GOT3 (cell line): ENCODE results near the gene CLIC5.

Experiments
- DNase-seq: peaks from one replicate; lab custom pipeline; 2025; ENCODE audit warnings: mixed read lengths; lab: John Stamatoyannopoulos, UW

Gene CLIC5

DNA sequence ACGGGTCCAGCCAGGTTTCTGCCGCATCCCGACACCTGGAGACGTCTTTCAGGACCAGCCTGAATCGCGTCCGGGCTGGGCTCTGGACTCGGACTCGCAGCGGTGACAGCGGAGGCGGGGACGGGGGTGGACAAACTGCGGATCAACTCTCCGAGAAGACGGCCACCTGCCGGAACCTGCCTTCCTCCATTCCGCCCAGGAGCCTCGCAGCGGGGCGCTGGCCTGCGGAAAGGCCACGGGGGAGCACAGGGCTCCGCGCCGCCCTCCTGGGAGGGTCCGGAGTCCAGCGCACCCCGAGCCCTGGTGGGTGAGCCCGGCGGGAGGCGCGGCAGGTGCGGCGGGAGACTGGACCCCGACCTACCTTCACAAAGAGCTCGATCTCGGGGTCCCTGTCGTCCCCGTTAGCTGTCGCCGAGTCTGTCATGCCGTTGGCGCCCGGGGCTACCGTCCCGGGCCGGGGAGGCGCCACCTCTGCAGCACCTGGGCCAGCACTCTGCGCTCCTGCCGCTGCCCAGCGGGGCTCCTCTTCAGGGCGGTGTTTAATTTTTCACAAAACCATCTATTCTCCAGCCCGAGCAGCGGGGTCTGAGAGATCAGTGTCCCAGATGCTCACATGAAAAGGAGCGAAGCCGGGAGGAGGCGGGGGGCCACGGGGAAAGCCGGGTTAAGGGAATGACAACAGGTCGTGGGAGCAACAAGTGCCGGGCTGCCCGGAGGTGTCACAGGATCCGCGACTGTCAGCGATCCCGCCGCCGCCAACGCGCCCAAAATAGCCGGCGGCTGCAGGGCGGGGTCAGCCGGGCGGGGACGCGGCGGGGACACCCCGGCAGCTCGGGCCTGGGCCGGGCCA is at the start of gene CLIC5:
Gene CLIC5 (minus strand): TSS at position 742 of the 850 bp plus-strand sequence. CDS start 318 bp downstream, at position 424.
- DNase-seq, result no peak

DNA sequence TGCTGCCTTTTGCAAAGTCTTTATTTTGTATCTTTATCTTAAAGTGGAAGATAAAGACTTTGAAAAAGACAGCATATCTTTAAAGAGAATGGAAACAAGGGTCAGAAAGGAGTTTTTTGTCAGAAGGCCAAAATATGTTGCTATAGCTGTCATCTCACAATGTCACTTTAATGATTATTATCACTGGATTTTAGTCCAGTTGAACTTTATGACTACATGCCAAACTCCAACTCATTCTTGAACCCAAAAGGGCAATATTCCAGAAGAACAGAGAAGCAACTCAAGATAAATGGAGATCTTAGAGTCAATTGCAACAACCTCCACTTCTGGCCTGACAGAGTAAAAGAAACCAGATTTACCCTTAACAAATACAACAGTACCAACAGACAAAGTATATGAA is 47.3 kb upstream of the CLIC5 start:
- no peak for DNase-seq

DNA sequence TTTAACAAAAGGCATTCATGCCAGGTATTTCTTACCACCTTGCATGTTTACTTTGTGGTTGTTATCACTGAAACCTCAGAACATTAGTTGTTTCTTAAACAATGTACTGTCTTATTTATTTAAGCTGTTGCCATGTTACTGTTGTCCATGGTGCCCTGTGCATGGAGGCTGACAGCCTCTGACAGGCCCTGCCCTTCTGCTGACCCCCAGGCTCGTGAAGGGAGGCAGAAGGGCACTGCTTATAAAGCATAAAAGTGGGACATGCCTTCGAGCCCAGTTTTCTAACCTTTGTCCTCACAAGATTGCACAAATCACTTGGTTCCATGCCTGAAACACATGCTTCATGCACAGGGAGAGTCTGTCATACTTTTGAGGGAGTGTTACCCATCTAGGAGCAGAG is 46.7 kb upstream of the CLIC5 start:
- no peak for DNase-seq

DNA sequence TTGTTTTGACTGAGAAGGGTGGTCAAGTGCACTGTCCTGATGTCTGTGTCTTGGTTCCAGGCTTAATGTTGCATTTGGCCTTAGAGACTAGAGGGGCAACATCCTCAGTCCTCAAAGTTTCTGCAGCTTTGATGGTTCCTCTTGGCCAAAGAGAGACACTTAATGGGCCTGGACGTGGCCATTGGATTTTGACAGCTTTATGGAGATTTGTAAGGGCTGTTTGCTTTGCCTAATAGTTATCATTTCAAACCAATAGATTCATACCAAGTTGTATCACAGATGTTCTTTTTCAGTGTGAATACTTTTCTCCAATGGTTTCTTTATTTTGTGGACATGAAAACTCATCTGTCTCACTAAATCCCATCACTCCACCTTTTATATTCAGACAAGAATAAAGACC is 45.8 kb upstream of the CLIC5 start:
- no peak for DNase-seq

DNA sequence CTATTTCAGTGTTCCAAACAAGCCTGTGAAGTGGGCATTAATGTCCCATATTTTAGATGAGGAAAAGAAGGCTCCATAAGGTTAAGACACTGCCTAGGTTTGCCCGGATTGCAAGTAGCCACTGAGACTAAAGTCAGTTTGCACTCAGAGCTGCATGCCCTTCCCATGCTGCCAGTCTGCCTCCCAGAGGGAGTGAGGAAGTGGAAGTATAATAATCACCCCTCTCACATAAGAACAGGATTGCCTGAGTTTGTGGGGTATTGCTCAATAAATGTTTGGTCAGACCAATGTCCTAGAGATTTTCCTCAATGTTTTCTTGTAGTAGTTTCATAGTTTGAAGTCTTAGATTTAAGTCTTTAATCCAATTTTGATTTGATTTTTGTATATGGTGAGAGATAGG is 43.9 kb upstream of the CLIC5 start:
- DNase-seq, result no peak

DNA sequence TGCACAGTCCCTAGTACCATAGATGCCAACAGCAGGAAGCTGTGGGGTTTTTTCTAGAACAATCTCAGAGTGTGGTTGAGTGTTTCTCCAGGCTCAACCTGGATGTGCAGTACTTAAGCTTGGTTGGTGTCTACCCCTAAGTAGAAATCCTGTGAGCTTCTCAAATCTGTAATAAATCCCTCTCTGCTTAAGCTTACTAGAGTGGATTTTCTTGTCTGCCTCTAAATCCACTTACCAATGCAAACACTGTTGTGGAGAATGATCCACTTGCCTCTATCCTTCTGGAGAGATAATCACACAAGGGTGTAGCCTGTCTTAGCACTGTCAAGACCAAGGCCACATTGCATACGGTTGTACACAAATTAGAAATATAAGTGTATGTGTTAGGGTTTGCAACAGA is 43.3 kb upstream of the CLIC5 start:
- DNase-seq, result no peak

DNA sequence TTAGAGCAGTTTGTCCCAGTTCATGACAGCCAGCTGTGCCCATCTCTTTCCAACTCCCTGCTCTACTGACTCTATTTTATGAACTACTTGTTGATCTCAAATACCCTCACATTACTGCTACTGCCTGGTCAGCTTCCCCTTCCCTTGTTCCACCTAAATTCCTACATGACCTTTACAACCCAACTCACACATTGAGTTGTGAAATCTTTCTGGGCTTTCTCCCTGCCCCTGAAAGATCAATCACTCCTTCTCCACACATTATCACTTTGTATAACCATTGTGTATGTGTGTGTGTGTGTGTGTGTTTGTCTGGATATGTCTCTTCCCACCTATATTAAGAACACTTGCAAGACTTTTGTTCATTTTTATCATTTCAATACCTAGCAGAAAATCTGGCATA is 42.1 kb upstream of the CLIC5 start:
- no peak for DNase-seq

DNA sequence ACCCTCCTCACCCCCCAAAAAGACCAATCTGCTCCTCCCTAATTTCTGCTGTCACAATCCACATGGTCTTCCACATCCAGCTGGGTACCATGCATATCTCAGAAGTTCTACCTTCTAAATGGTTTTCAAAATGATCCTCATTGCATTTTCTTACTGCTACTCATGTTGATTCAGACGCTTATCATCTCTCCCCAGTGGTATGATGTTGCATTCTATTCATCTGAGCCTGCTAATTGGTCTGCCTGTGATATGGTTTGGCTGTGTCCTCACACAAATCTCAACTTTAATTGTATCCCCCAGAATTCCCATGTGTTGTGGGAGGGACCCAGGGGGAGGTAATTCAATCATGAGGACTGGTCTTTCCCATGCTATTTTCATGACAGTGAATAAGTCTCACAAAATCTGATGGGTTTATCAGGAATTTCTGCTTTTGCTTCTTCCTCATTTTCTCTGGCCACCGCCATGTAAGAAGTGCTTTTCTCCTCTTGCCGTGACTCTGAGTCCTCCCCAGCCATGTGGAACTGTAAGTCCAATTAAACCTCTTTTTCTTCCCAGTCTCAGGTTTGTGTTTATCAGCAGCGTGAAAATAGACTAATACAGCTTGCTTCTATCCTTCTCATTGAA is 41.4 kb upstream of the CLIC5 start:
- DNase-seq, result no peak

DNA sequence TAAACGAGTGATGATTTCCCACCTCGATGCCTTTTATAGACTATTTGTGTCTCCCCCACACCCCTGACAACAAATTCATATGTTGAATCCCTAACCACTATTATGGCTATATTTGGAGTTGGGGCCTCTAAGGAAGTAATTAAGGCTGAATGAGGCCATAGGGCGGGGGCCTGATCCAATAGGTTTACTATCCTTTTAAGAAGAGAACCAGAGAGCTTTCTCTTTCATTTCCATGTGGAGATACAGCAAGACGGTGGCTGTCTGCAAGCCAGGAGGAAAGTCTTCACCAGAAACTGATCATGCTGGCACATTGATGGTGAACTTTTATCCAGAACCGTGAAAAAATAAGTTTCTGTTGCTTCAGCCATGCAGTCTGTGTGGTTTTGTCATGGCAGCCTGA is 38.9 kb upstream of the CLIC5 start:
- no peak for DNase-seq

DNA sequence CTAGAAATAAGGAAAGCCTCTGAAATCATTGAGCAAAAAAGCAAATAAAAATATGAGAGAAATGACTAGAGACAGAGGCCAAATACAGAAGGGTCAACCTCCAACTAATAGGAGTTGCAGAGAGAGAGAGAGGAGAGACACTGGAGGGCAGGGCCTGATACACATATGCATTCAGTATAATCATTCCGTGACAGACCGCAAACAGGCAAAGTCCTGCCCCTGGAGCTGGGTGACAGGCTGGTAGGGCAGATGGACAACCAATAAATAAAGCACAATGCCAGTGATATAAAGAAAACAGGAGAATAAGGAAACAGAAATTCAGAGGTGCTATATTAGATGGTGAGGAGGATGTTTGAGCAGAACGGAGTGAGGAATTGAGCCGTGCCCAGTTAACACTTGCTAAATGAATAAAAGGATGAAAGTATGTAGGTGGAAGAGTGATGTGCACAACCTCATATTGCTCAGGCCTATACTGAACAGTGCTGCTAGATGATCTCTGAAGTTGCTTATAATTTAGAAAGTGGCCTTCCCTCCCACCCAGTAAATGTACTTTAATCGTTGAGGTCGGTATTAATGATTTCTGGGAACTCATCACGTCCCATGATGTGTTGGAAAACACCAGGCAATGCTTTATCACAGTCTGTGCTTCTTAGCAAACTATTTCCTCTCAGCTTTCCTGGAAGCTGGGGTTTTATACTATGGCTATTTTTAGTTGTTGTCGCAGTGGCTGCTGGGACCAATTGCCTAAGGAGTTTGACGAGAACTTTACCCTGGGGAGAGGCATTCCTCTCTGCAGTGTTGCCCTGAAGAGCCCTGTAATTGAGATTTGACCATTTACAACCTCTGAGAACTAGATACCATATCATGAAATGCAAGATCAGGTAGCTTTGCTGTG is 37.6 kb upstream of the CLIC5 start:
- no peak for DNase-seq

DNA sequence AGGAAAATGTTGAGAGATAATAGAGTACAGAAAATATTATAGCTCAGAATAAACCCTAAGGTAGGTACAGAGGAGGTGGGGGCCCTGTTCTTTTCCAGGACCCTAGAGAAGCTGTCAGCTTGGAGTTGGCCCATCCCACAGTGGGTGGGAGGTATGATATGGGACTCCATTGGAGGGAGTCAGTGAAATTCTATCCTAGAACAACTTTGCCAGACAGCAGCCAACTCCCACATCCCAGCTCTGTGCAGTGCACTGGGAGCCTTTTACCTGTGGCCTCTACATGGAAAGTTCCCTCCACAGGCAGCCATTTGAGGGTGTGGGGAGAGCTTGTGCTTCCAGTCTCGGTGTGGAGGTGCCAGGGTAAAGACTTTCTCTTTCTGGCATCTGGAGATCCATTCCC is 36.8 kb upstream of the CLIC5 start:
- no peak for DNase-seq

DNA sequence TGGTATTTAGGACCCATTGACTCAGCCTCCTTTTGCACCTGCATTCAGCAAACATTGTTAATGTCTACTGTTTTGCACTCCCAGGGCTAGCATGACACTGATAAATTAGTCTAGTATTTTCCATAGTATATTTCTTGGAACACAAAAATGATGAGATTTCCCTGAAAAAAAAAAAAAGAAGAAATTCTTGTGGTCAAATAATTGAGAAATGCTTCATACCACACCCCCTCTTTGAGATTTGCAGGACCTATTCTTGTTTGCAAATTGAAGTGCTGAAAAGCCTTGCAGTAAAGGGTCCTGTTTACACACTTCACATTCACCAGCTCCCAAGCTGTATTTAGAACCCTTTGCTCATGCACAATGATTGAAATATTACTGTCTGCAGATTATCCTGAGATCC is 36.3 kb upstream of the CLIC5 start:
- no peak for DNase-seq

DNA sequence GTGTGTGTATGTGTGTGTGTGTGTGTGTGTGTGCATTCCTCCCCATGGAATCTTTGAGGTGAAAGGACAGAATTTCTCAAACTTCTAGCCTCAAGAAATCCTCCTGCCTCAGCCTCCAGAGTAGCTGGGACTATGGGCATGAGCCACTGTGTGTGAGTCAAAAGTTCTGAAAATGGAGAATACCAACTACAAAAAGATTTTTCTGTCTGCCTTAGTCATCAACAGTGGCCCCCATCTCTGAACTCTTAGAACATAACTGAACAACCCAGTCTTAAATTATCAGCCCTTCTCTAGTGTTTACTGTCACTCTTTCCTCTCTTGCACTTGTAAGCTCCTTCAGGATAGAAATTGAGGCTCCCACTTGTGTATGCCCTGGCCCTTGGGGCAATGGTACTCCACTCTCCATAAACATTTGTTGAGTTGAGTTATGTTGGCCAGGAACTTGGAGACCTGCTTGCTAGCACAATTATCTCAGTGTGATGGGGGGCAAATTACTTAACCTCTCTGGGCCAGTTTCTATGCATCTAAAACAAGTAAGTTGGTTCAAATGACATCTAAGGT is 35.3 kb upstream of the CLIC5 start:
- DNase-seq, result no peak

DNA sequence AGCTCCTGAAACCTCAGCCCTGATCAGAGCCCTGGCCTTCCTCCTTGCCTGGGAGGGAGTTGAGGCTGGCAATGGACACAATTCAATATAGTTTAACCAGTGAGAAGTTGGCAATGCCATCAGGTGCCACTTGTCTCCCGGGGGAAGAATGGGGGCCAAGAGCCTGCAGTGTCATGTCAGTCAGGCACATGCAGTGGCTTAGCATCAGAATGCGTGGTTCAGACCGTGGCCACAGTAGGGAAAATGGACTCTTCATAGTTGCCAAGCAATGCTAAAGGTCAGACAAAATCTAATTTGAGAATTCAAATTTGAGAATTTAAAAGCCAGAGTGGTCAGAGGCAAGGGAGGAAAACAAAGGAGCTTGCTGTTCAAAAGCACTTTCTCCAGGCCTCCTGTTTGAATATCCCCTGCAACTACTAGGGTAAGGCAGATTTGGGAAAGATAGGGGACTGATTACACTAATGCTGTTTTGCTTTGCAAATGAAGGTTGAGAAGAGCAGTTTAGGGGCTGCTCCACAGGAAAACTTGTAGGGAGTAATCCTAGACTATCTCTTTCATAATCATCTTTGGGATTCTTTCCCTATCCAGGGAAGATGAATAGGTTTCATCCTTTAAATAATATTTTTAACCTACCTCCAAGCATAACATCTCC is 33.1 kb upstream of the CLIC5 start:
- DNase-seq, result no peak

DNA sequence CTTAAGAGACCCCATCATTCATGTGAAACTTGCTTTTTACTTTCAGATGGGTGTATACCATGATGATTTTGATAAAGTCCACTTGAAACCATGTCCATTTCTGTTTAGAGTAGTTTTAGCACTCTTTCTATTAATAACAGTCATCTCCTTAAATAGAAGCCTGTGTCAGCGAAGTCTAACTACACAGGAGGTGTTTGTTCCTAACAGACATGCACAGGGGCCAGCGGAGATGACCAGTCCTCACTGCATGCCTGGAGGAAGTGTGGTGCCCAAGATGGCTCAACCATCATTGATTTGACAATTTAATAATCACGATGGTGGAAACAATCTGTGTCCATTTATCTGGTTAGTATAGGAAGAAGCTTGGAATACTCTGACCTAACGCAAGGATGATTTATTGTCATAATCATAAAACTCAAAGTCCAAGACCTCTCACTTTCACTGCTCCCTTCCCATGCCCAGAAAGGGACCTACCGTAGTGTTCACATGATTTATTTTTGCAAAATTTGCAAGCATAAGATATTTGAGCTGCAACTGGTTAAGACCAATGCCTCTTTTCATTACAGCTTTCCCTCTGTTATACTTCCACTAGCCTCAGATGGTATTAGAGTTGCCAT is 31.0 kb upstream of the CLIC5 start:
- DNase-seq, result no peak

DNA sequence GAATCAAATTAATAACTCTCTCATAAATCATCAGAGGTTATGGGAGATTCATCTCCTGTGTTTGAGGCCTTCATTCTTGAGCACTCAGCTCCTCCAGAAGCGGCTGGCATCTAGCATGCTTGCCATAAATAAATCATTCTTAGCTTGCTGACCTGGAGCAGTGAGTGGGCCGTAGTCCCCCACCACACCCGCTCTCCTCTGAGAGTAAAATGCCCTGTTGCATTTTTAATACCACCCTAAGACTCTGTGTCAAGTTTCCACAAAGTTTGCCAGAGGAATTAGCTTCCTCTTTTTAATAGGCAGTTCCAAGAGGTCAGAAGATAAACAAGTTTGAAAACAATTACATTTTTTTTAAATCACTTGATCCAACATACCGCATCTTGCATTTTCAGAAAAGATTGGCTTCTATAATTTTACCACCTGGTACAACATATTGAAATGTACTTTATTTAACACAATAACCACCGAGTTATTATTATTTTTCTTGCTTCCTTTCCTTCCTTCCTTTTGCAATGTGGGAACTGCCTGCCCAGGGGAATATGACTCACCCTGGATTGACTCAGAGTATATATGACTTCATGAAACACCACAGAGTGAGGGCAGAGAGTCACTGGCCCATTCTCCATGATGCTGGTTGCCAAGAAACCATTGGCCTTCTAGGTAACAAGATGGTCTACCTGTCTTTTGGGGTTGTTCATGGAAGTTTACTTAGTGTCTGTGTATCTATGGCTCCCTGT is 29.4 kb upstream of the CLIC5 start:
- no peak for DNase-seq

DNA sequence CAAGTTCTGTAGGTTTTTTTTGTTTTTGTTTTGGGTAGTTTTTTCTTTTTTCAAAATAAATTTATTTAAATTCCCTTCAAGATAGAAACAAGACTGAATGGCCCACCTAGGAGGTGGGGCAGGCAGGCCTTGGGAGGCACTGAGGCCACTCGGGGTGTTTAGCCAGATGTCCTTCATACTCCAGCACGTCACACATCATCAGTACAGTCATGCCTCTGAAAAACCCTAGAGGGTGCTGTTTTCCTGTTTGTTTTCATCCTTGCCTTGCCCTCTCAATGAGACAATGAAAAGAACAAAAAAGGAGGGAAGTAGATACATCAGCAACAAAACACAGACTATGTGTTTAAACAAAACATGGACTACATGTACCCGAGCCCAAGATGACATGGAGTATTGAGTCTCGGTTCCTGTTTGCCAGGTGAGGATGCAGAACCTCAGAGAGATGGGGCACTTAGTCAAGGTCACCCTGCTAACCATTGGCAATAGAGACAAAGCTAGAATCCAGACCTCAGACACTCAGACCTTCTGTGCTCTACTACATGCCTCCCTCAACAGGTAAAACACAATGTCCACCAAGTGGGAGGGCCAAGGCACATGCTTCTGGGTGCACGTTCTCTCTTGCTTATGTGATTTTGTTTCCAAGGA is 26.8 kb upstream of the CLIC5 start:
- DNase-seq, result no peak

DNA sequence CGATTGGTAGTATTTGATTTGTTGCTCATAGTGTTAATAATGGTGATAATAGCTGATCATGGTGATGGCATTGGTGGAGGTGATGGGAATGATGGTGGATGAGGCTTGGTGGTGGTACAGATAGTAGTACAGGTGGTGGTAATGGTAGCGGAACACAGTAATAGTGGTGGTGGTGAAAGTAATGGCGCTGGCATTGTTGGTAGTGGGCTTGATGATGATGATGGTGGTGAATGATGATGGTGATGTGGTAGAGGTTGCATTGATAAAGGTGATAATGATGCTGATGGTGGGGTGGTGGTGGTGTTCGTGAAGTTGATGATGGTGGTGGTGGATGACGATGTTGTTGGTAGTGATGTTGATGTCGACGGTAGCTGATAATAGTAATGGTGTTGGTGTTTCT is 24.6 kb upstream of the CLIC5 start:
- DNase-seq, result no peak

DNA sequence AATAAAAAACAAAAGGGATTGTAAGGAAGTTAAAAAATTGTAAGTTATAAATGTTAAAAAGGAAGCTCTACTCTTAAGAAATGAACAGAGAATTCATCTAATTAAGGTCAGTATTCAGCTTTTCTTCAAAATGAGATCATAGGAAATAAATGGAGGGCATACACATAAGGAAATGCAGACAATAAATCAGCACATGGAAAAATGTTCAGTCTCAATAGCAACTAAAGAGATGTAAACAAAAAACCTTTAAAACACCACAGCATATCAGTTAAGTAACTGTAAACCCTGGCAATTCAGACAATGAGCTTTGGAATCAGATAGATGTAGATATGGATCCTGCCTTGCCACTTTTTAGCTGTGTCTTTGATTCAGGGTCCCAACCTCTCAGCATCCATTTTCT is 24.0 kb upstream of the CLIC5 start:
- DNase-seq, result no peak

DNA sequence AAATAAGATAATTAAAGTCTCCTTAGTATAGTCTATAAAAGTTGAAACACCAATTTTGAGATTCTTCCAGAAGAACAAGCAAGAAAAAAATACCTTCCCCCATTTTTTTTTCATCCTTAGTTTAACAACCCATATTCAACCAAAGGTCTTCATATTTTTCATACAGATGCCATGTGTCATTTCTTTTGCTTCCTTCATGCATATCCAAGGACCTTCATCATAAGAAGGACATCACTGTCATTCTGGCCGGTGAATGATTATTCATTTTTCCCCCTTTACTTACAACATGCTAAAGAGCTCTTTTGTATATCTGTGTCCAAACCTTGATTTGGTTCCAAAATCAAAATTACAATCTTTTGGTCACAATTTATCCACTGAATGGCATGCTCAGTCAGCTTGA is 21.3 kb upstream of the CLIC5 start:
- DNase-seq, result no peak
